NCI-H128 (cell line): ENCODE data around the gene DHRS3.
"Not testable (repeated sequence)": the region's sequence is repeated elsewhere in the genome, so short reads cannot be mapped to it uniquely, and the experiment has no call there.

ENCODE experiments used
- DNase-seq: peaks from one replicate; lab custom pipeline; 2025; ENCODE audit not compliant: unreplicated experiment; lab: John Stamatoyannopoulos, UW

The DHRS3 gene

GRCh38 chr1:12578860-12579422 lies 39.1 kb downstream of the DHRS3 start:
- no peak for DNase-seq

- no peak for DNase-seq
These were observed 41.0 kb downstream of the DHRS3 start for GRCh38 chr1:12577020-12577419.

DNA sequence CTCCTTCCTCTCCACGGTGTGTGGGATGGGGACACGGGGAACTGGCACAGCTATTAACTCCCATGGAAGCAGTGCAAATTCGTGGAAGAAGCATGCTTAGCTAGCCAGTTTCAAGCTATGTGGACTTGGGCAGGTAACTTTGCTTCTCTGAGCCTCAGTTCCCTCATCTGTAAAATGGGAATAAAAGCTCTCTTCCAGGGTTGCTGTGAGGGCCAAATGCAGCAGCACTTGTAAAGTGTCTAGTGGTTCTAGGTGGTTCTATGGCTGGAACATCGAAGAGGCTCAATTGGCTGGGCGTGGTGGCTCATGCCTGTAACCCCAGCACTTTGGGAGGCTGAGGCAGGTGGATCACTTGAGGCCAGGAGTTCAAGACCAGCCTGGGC lies 43.3 kb downstream of the DHRS3 start:
- no peak for DNase-seq

- no peak for DNase-seq
These were observed 44.8 kb downstream of the DHRS3 start for GRCh38 chr1:12573015-12573825.

DNA sequence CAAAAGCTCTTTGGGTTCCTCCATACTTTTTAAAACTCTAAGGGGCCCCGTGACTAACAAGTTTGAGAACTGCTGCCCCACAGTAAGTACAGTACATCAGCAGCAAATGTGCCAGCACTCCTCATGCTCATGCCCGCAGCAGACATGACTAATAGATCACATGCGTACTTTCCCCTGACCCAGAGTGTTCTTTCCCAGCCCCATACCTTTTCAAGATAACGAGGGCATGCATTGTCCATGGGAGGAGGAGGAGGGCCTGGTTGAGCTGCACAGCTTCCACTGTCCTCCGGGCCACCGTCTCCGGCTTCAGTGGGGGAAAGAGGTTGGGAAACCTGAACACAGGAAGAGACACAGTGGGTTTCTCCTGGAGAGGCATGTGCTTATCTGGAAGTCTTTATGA lies 45.5 kb downstream of the DHRS3 start:
- DNase-seq = no peak

- DNase-seq = no peak
These were observed 47.7 kb downstream of the DHRS3 start for GRCh38 chr1:12570291-12570690.

GRCh38 chr1:12568009-12568767 lies 49.8 kb downstream of the DHRS3 start:
- no peak for DNase-seq

DNA sequence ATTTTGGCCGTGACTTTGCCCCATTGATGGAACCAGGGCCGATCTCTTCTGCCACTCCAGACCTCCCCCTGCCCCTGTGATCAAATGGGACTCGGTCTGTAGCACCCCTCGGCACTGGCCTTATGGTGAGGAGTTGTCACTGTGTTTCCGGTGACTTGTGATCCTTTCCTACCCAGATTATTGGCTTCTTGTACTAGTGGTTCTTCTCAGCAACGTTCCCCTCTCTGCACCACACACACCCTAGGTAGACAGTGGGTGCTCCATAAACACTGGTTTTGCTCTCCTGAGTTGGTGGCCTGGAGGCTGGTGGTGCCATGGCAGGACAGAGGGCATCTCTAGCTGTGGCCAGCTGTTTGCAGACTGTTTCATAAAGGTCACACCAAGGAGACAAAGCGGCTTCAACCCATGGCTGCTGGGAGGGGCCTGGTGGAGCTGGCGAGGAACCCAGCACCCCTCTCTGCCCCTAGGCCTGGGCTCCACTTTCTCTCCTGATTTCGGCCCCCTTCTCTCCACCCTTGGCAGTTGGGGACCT lies 50.7 kb downstream of the DHRS3 start:
- no peak for DNase-seq

GRCh38 chr1:12566484-12567287 lies 51.3 kb downstream of the DHRS3 start:
- DNase-seq = no peak

DNA sequence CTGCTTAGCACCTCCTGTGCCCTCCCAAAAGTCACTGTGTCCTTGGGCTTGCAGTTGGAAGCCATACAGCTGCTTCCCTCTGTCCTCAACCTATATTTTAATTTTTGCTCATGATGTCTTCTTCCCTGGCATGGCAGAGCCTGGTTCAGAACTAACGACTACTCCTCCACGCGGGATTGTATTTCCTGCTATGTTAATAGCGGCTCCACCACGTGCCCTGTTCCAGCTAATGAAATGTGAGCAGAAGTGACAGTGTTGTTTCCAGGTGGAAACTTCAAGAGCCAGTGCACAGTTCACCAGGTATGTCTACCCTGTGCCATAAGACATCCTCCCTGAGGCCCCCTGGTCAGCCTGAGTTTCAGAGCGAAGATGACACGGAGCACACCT lies 52.1 kb downstream of the DHRS3 start:
- DNase-seq = no peak

- DNase-seq = no peak
These were observed 52.7 kb downstream of the DHRS3 start for GRCh38 chr1:12565094-12565965.

DNA sequence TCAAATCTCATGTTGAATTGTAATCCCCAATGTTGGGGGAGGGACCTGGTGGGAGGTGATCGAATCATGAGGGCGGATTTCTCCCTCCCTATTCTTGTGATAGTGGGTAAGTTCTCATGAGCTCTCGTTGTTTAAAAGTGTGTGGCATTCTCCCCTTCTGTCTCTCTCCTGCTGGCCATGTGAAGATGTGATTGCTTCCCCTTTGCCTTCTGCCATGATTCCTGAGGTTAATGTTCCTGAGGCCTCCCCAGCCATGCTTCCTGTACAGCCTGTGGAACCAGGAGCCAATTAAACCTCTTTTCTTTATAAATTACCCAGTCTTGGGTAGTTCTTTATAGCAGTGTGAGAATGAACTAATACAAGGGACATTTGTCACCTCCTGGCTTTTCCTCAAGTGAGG lies 53.8 kb downstream of the DHRS3 start:
- not testable (repeated sequence) for DNase-seq

DNA sequence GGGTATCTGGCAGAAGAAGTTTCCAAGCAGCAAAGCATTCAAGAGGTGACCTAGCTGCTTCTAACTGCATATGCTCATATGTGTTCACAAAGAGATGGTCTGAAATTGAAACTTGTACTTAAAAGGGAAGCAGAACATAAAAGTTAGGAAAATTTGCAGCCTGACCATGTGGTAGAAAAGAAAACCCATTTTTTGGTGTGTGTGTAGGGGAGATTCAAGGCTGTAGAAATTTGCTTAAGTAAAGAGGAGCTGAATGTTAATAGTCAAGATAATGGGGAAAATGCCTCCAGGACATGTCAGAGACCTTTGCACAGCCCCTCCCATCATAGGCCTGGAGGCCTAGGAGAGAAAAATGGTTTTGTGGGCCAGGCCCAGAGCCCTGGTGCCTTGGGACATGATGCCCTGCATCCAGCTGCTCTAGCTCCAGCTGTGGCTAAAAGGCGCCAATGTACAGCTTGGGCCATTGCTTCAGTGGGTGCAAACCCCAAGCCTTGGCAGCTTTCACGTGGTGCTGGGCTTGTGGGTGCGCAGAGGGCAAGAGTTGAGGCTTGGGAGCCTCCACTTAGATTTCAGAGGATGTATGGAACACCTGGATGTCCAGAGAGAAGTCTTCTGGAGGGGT lies 54.9 kb downstream of the DHRS3 start:
- DNase-seq = no peak

- DNase-seq = no peak
These were observed 56.9 kb downstream of the DHRS3 start for GRCh38 chr1:12561121-12561520.

DNA sequence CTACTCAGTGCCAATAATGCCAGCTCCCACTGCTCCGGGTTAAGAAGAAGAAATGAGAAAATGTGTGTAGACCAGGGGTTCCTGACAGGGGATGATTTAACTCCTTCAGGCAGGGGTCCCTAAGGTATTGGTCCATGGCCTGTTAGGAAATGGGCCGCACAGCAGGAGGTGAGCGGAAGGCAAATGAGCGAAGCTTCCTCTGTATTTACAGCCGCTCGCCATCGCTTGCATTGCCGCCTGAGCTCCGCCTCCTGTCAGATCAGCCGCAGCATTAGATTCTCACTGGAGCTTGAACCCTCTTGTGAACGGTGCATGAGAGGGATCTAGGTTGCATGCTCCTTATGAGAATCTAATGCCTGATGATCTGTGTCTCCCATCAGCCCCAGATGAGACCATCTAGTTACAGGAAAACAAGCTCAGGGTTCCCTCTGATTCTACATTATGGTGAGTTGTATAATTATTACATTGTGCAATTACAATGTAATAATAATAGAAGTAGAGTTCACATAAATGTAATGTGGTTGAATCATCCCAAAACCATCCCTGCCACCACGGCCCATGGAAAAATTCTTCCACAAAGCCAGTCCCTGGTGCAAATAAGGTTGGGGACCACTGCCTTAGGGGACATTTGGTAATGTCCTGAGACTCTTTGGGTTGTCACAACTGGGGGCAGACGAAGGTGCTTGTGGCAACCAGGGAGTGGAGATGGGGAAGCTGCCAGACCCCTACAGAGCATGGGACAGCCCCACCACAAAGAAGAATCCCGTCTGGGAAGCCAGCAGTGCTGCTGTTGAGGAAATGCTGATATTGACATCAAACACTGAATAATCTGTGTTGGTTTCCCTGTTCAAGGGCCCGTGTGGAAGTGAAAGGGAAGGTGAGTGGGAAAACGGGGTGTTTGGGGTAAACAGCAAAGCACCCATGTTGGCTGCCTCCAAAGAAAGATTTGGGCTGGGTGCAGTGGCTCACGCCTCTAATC lies 60.8 kb downstream of the DHRS3 start:
- no peak for DNase-seq

DNA sequence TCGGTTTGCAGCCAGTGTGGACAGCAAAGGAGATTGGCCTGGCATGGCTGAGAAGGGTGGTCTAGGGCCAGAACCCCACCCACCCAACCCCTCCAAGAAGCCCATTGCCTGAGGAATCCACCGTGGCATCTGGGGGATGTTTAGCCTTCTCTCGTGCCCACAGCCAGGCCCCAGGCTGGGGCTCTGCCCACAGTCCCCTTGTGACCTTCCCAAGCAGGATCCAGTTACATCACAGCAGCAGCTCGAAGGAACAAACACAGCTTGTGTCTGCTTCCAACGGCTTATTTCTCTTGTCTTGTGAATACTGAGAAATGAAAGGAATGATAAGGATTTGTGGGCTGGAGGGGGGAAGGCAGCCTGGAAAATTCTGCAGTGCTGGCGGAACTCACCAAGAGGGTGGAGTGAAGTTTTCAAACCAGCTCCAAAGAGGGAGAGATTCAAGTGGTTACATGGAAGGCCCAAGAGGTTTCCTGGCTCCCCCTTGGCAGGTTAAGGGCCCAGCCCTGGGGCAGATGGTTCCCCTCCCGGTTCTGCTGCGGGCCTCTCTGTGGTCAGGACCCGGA lies 61.6 kb downstream of the DHRS3 start:
- DNase-seq = no peak

DNA sequence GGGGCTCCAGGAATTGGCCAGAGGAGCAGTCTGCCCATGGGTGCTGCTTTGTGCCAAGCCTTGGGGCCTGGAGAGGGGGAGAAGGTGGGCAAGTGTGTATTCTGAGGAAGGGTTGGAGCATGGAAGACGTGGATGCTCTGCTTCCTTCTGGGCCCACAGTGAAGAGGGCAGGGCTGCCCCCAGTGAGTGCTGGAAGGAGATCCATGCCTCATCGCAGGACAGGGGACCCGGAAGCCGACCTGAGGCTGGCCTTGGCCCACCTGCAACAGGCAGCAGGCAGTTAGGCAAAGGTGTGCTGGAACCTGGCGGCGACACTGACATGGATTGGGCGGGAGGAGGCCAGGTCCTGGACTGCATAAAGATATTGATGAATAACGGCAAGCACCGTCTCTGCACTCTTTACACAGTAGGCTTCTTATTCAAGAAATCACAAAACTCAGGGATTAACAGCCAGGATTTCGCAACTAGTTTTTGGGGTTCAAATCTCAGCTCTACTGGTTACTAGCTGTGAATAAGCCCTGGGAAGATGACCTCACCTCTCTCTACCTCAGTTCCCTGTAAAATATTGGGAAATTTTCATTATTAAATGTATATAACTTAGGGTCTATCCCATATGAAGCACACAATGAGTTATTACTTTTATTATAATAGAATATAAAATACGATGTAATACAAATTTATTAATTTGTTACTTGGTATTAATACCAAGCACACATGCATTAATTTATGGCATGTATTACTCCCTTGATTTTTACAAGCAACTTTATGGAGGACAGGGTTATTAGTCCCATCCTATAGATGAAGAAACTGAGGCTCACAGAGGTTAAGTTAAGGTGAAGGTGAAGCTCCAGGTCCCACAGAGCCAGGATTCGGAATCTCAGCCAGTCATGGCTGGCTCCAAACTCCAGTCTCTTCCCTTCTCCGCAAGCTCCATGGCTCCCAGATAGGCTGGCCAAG lies 62.3 kb downstream of the DHRS3 start:
- no peak for DNase-seq
